Stromal cell of bone marrow (primary cell): ENCODE measurements around the gene NDC1.
A peak's percentile ranks its signal among the peaks of the same experiment; 100 is the strongest.
"Not testable (repeated sequence)": the region's sequence is repeated elsewhere in the genome, so short reads cannot be mapped to it uniquely, and the experiment has no call there.

Experiments used
- DNase-seq: peaks from one replicate; pipeline ENCODE4 v3.0.0-alpha.2; 2012; ENCODE audit warnings: low read depth

The NDC1 gene

DNA sequence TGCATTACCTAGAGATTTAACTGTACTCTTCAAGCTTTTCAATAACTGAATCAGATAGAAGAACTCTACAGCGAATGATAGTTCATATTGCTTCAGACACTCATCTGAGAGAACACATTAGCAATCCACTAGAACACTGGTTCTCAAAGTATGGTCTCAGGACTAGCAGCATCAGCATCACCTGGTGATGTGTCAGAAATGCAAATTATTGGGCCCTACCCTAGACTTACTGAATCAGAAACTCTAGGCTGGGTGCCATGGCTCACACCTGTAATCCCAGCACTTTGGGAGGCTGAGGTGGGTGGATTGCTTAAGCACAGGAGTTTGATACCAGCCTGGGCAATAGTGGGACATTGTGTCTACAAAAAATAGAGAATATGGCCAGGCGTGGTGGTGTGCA lies 74.2 kb downstream of the NDC1 start:
- DNase-seq, result no peak

- no peak for DNase-seq
Measured at GRCh38 chr1:53763461-53763860, 74.6 kb downstream of the NDC1 start.

DNA sequence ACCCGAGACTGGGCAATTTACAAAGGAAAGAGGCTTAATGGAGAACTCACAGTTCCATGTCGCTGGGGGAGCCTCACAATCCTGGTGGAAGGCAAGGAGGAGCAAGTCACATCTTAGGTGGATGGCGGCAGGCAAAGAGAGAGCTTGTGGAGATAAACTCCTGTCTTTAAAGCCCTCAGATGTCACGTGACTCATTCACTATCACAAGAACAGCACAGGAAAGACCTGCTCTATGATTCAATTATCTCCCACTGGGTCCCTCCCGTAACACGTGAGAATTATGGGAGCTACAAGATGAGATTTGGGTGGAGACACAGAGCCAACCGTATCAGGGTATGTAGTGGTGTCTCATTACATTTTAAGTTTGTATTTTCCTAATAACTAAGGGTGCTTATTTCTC lies 77.6 kb downstream of the NDC1 start:
- DNase-seq, result not testable (repeated sequence)

GRCh38 chr1:53755874-53756273 lies 82.2 kb downstream of the NDC1 start:
- no peak for DNase-seq

GRCh38 chr1:53754484-53755312 lies 83.4 kb downstream of the NDC1 start:
- peak; percentile 55 for DNase-seq

DNA sequence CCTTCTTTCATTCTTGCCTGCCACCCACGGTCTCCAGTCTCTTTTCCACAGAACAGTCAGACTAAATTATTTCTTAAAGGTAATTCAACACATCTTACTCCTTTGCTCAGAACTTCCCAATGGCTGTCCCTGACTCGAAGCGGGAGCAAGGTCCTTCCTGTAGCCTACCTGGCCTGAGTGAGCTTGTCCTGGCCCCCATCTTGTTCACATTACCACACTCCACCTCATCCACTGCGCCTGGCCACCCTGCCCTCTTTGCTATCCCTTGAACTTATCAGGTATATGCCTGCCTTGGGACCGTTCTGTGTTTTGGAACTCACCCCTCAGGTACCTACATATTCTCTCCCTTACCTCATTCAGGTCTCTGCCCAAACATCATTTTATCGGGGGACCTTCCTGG lies 85.8 kb downstream of the NDC1 start:
- DNase-seq, result no peak

DNA sequence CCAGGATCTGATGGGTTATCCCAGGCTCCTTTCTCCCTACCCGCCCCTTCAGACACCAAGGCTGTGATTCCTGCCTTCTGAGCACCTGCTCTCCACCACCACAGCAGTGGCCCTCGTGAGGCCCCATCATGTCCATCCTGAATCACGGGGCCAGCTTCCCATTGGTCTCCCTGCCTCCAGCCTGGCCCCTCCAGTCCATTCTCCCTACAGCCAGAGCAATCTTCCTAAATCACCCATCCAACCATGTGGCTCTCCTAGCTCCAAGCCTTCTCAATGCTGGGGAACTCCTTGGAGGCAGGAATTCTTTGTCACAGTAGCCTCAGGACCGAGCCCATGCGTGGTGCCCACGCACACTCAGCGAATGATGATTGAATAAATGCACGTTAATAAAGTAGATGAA lies 90.3 kb downstream of the NDC1 start:
- DNase-seq, result no peak

DNA sequence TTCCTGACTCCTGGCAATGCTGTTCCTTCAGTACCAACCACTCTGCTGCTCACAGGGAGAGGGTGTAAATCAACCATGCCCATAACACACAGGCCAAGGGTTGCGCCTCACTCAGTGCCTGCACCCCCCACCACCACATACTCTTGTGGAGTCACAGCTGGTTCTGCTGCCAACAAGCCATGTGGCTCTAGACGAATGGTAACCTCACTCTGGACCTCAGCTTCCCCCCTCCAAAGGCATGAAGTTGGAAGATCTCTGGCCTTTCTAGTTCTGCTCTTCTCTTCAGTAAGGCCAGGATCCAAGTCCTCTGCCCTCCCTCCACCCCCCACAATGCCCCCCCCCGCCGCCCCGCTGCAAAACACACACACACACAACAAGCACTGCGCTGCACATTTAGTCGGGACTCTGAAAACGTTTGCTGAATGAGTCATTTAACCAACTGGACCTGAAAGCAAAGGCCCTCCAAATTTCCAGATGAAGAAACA lies 97.4 kb downstream of the NDC1 start:
- peak; percentile 64 for DNase-seq

- peak; percentile 73 for DNase-seq
Measured at GRCh38 chr1:53739109-53739681, 98.9 kb downstream of the NDC1 start, which contains the start of gene GLIS1. TSS of gene GLIS1 (minus strand) at chr1:53739164. CDS start at chr1:53738064, 1,100 bp downstream.

- no peak for DNase-seq
Measured at GRCh38 chr1:53738205-53739108, 99.6 kb downstream of the NDC1 start.

- no peak for DNase-seq
Measured at GRCh38 chr1:53737648-53738204, 100.4 kb downstream of the NDC1 start.

GRCh38 chr1:53736290-53736689 lies 101.8 kb downstream of the NDC1 start:
- no peak for DNase-seq

GRCh38 chr1:53735681-53736080 lies 102.4 kb downstream of the NDC1 start:
- DNase-seq, result no peak

DNA sequence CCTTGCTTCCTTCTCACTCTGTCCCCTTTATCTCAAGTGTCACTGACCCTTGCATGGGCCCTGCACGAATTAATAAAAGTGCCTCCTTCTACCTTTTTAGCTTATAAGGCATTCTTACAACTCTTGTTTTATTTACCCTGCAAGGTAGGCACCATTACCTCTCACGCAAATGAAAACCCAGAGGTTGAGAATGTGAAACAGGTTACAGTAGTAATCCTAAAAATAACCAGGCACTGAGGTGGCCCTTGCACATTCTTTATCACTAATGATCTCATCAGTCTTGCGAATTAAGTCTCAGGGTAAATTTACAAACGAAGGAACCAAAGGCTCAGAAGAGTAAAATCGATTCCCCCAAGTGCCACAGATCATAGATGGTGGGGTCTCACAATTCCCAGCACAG lies 102.8 kb downstream of the NDC1 start:
- DNase-seq, result no peak

- no peak for DNase-seq
Measured at GRCh38 chr1:53734650-53735211, 103.4 kb downstream of the NDC1 start.

GRCh38 chr1:53733975-53734649 lies 104.0 kb downstream of the NDC1 start:
- peak; percentile 71 for DNase-seq

DNA sequence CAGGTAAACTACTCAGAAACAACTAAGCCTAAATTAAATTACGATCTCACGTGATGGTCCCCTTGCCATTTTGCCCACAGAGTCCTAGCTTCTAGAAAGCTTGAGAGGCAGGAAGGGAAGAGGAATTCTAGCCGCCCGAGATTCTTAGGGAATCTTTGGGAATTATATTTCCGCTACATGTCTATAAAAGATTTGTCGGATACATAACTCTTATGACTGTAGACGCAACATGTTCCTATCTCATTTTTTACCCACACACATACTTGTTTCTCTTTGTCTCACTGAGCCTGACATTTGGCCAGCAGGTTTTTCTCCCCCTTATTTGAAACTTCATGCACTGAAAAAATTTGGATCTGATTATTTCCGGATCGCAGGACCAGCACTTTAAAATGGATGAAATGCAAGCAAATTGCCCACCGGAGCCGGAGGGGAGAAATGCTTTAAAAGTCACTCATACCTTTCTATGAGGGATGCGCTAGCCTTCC lies 104.6 kb downstream of the NDC1 start:
- DNase-seq, result no peak

DNA sequence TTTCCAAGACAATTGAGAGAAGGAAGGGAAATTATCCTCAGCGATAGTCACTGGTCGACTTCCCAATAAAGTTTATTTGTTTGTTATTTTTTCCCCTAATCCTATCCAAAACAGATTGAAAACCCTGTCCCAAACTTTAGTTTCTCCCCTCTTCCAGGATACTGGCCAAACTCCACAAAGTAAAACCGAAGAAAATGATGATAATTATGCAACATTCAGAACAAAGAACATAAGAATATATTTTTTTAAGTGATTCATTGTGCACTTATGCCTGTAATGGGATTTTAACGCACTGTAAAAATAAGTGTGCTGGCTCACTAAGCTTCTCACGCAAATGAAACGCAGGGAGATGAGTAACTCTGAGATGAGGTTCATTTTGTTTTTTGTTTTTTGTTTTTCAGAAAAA lies 105.2 kb downstream of the NDC1 start:
- peak; percentile 92 for DNase-seq

DNA sequence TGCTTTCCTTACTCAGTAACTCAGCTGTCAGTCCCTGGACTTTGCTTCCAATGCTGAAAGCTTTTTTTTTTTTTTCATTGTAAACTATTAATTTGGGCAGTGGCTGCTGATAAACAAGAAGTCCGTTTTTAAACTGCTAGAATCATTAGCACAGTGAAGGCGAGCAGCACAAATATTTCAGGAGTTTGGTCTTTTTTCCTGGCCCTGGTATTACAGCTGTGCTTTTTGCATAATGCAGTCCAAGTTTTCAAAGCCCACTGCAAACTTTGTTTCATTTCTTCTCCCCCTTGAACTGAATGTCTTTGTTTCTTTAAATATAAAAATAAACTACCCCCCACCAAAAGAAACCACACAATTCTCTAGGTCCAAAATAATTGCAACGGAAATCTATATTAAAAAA lies 105.7 kb downstream of the NDC1 start:
- DNase-seq, result no peak

GRCh38 chr1:53731779-53732305 lies 106.3 kb downstream of the NDC1 start:
- DNase-seq, result peak; percentile 56
